WTC11 (cell line): ENCODE measurements around the gene DNAJC18. TPM values are rescaled to one million over a fixed set of nuclear protein-coding genes. Genes with fewer than 3 reads are reported as not detected.

Experiments
- ATAC-seq: fragments of 200-7000 bp; cut with Tn5 transposase; 2 replicates; pipeline ENCODE4 v1.10.0; 2021; ENCODE audit warnings: mild to moderate bottlenecking, moderate library complexity
- CTCF ChIA-PET: fragments of 300-600 bp; sonication (Branson Sonifier 250); formaldehyde crosslinking; loops from one replicate; lab custom pipeline; 2021; ENCODE audit warnings: antibody characterized with exemption; lab: Charles Lee
- POLR2A ChIA-PET: fragments of 350-600 bp; sonication (Branson Sonifier 250); formaldehyde crosslinking; loops from one replicate; lab custom pipeline; 2021; ENCODE audit warnings: antibody characterized with exemption; lab: Charles Lee
- DNase-seq: peaks from one replicate; pipeline ENCODE4 v3.0.0; 2021; ENCODE audit warnings: low spot score
- H3K27ac Mint-ChIP-seq: 2 replicates; pipeline ENCODE4 v1.8.0; 2021; ENCODE audit warnings: mixed read lengths
- H3K27me3 Mint-ChIP-seq: 2 replicates; pipeline ENCODE4 v1.8.0; 2021; ENCODE audit warnings: low read depth, mild to moderate bottlenecking, moderate library complexity, mixed read lengths
- H3K36me3 Mint-ChIP-seq: 2 replicates; pipeline ENCODE4 v1.8.0; 2021; ENCODE audit warnings: mixed read lengths
- H3K4me1 Mint-ChIP-seq: 2 replicates; pipeline ENCODE4 v1.8.0; 2022; ENCODE audit warnings: mixed read lengths
- H3K4me3 Mint-ChIP-seq: 2 replicates; pipeline ENCODE4 v1.8.0; 2021; ENCODE audit warnings: mild to moderate bottlenecking, moderate library complexity, mixed read lengths
- H3K9me3 Mint-ChIP-seq: 2 replicates; pipeline ENCODE4 v1.8.0; 2021; ENCODE audit warnings: mixed read lengths
- ARID4B ChIP-seq: sonication (generic); formaldehyde crosslinking; IDR thresholded peaks from 2 replicates; pipeline ENCODE4 v1.8.0; 2023; ENCODE audit warnings: missing genetic modification reagents, mild to moderate bottlenecking, borderline replicate concordance
- ATF6 ChIP-seq: sonication (generic); formaldehyde crosslinking; IDR thresholded peaks from 2 replicates; pipeline ENCODE4 v1.8.1; 2023; ENCODE audit warnings: mild to moderate bottlenecking, missing genetic modification reagents
- CBFB ChIP-seq: sonication (generic); formaldehyde crosslinking; IDR thresholded peaks from 2 replicates; pipeline ENCODE4 v1.8.1; 2022; ENCODE audit warnings: mild to moderate bottlenecking, low read depth, missing genetic modification reagents
- CREB1 ChIP-seq: sonication (generic); formaldehyde crosslinking; IDR thresholded peaks from 2 replicates; pipeline ENCODE4 v1.8.0; 2023; ENCODE audit warnings: mild to moderate bottlenecking, missing genetic modification reagents
- E2F1 ChIP-seq: sonication (generic); formaldehyde crosslinking; IDR thresholded peaks from 2 replicates; pipeline ENCODE4 v1.8.0; 2022; ENCODE audit warnings: mild to moderate bottlenecking, missing genetic modification reagents
- EMX1 ChIP-seq: fragments of 250-450 bp; sonication (Bioruptor Pico); IDR thresholded peaks from 2 replicates; pipeline ENCODE4 v1.8.0; 2021; ENCODE audit warnings: mild to moderate bottlenecking
- ERG ChIP-seq: fragments of 250-450 bp; sonication (Bioruptor Pico); IDR thresholded peaks from 2 replicates; pipeline ENCODE4 v1.8.0; 2021; ENCODE audit warnings: mild to moderate bottlenecking
- ESRRA ChIP-seq: sonication (generic); formaldehyde crosslinking; IDR thresholded peaks from 2 replicates; pipeline ENCODE4 v1.8.1; 2022; ENCODE audit warnings: mild to moderate bottlenecking, missing genetic modification reagents, borderline replicate concordance
- FOXP4 ChIP-seq: sonication (generic); formaldehyde crosslinking; IDR thresholded peaks from 2 replicates; pipeline ENCODE4 v1.8.0; 2022; ENCODE audit warnings: mild to moderate bottlenecking, missing genetic modification reagents
- HMGA2 ChIP-seq: fragments of 250-450 bp; sonication (Bioruptor Pico); IDR thresholded peaks from 2 replicates; pipeline ENCODE4 v1.4.0; 2021; ENCODE audit warnings: mild to moderate bottlenecking, moderate library complexity
- IRF1 ChIP-seq: sonication (generic); formaldehyde crosslinking; IDR thresholded peaks from 2 replicates; pipeline ENCODE4 v1.8.0; 2023; ENCODE audit warnings: missing genetic modification reagents
- JAZF1 ChIP-seq: fragments of 250-450 bp; sonication (Bioruptor Pico); IDR thresholded peaks from 2 replicates; pipeline ENCODE4 v1.9.0; 2021; ENCODE audit warnings: moderate library complexity, mild to moderate bottlenecking, inconsistent platforms
- MYBL2 ChIP-seq: sonication (generic); formaldehyde crosslinking; IDR thresholded peaks from 2 replicates; pipeline ENCODE4 v1.8.1; 2023; ENCODE audit warnings: mild to moderate bottlenecking, moderate library complexity, missing genetic modification reagents
- NFYB ChIP-seq: sonication (generic); formaldehyde crosslinking; conservative IDR thresholded peaks from 2 replicates; pipeline ENCODE4 v1.8.0; 2022; ENCODE audit warnings: low read depth, missing genetic modification reagents
- NR3C1 ChIP-seq: sonication (generic); formaldehyde crosslinking; conservative IDR thresholded peaks from 2 replicates; pipeline ENCODE4 v1.8.1; 2023; ENCODE audit warnings: low read depth, mild to moderate bottlenecking, missing genetic modification reagents
- OVOL2 ChIP-seq: fragments of 250-450 bp; sonication (Bioruptor Pico); IDR thresholded peaks from 2 replicates; pipeline ENCODE4 v1.9.0; 2021; ENCODE audit warnings: mild to moderate bottlenecking, borderline replicate concordance
- RELA ChIP-seq: sonication (generic); formaldehyde crosslinking; IDR thresholded peaks from 2 replicates; pipeline ENCODE4 v1.8.1; 2022; ENCODE audit warnings: missing genetic modification reagents, mild to moderate bottlenecking, borderline replicate concordance
- SMAD3 ChIP-seq: sonication (generic); formaldehyde crosslinking; IDR thresholded peaks from 2 replicates; pipeline ENCODE4 v1.8.0; 2022; ENCODE audit warnings: missing genetic modification reagents, mild to moderate bottlenecking, borderline replicate concordance
- TEAD1 ChIP-seq: sonication (generic); formaldehyde crosslinking; IDR thresholded peaks from 2 replicates; pipeline ENCODE4 v1.8.0; 2022; ENCODE audit warnings: mild to moderate bottlenecking, missing genetic modification reagents
- ZBTB43 ChIP-seq: sonication (generic); formaldehyde crosslinking; IDR thresholded peaks from 2 replicates; pipeline ENCODE4 v1.8.1; 2023; ENCODE audit warnings: mild to moderate bottlenecking, missing genetic modification reagents
- ZNF138 ChIP-seq: sonication (generic); formaldehyde crosslinking; conservative IDR thresholded peaks from 2 replicates; pipeline ENCODE4 v1.8.1; 2022; ENCODE audit warnings: mild to moderate bottlenecking, moderate library complexity, missing genetic modification reagents
- ZNF423 ChIP-seq: fragments of 250-450 bp; sonication (Bioruptor Pico); IDR thresholded peaks from 2 replicates; pipeline ENCODE4 v2.1.2; 2022; ENCODE audit warnings: mild to moderate bottlenecking, moderate library complexity
- ZNF512 ChIP-seq: sonication (generic); formaldehyde crosslinking; IDR thresholded peaks from 2 replicates; pipeline ENCODE4 v1.8.1; 2022; ENCODE audit warnings: missing genetic modification reagents, borderline replicate concordance
- total RNA-seq: library from RNA; stranded (reverse); gene quantifications from 3 replicates; pipeline ENCODE4 v1.2.3, GENCODE V29; 2021

DNAJC18 gene
- total RNA-seq, 1 experiment from 2014 or later = 23.7 TPM

GRCh38 chr5:139460455-139460854 lies 21.1 kb upstream of the DNAJC18 start (continued):
- no peak for TF ChIP-seq ZNF512 (CRISPR knock-in tag)
- no peak for TF ChIP-seq HMGA2 (CRISPR knock-in tag)
- TF ChIP-seq JAZF1 (CRISPR knock-in tag) = no peak
- TF ChIP-seq RELA = no peak
- TF ChIP-seq ESRRA = no peak
- no peak for TF ChIP-seq CBFB (CRISPR knock-in tag)
- no peak for TF ChIP-seq ZNF138 (CRISPR knock-in tag)
- no peak for TF ChIP-seq CREB1
- TF ChIP-seq EMX1 (CRISPR knock-in tag) = no peak

- peaks cover 41% of the 10 kb centered on the region for H3K4me1 Mint-ChIP-seq
- DNase-seq (no peak), ATAC-seq (no peak)
- ChIA-PET CTCF (interaction anchor here (0.7 kb wide), 1 partner anchor 1635 kb away, joined by 3 read pairs; the partner anchor contains the start of gene PCDHB2), POLR2A (no interaction called here)
- no peaks in the 10 kb centered on the region for H3K36me3 Mint-ChIP-seq
- H3K27ac Mint-ChIP-seq = no peak overlapping the region
- H3K27me3 Mint-ChIP-seq = no peaks in the 10 kb centered on the region
- no peaks in the 10 kb centered on the region for H3K9me3 Mint-ChIP-seq
- no peak overlapping the region for H3K4me3 Mint-ChIP-seq
- no peak for TF ChIP-seq ARID4B (CRISPR knock-in tag)
- no peak for TF ChIP-seq SMAD3 (CRISPR knock-in tag)
- TF ChIP-seq FOXP4 (CRISPR knock-in tag) = no peak
- TF ChIP-seq CBFB (CRISPR knock-in tag) = no peak
- no peak for TF ChIP-seq ZBTB43 (CRISPR knock-in tag)
- TF ChIP-seq ZNF423 = no peak
- TF ChIP-seq E2F1 (CRISPR knock-in tag) = no peak
- TF ChIP-seq ERG (CRISPR knock-in tag) = no peak
- TF ChIP-seq EMX1 (CRISPR knock-in tag) = no peak
- no peak for TF ChIP-seq ATF6
- no peak for TF ChIP-seq IRF1 (CRISPR knock-in tag)
- no peak for TF ChIP-seq OVOL2 (CRISPR knock-in tag)
- no peak for TF ChIP-seq MYBL2
- TF ChIP-seq NFYB (CRISPR knock-in tag) = no peak
- no peak for TF ChIP-seq TEAD1
- TF ChIP-seq NR3C1 (CRISPR knock-in tag) = no peak
Observed at GRCh38 chr5:139459451-139459934, 20.2 kb upstream of the DNAJC18 start.
